GM10847 (cell line): Measurements from ENCODE around the gene PRKCA.

Experiments
- POLR2A ChIP-seq: IDR thresholded peaks from 2 replicates; pipeline ENCODE4 v1.6.1; 2011; ENCODE audit not compliant: insufficient read length; ENCODE audit errors: extremely low read depth

The PRKCA gene

DNA sequence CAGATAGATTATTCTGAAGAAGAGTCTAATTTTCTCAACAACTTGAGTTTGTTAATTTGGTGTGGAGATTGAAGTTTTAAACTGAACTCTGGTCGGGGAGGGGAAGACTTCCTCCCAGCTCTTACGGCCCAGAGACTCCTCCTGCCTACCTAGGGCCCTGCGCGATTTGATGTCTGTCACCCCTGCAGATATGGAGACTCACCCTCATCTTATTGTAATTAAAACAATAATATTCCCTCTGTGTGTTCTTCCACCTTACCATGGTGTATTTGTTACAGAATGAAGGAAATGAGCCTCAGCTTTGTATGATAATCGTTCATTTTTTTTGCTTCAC is 348.1 kb downstream of the PRKCA start:
- TF ChIP-seq POLR2A = no peak

- TF ChIP-seq POLR2A = no peak
Observed at GRCh38 chr17:66652840-66653507, 350.6 kb downstream of the PRKCA start.

DNA sequence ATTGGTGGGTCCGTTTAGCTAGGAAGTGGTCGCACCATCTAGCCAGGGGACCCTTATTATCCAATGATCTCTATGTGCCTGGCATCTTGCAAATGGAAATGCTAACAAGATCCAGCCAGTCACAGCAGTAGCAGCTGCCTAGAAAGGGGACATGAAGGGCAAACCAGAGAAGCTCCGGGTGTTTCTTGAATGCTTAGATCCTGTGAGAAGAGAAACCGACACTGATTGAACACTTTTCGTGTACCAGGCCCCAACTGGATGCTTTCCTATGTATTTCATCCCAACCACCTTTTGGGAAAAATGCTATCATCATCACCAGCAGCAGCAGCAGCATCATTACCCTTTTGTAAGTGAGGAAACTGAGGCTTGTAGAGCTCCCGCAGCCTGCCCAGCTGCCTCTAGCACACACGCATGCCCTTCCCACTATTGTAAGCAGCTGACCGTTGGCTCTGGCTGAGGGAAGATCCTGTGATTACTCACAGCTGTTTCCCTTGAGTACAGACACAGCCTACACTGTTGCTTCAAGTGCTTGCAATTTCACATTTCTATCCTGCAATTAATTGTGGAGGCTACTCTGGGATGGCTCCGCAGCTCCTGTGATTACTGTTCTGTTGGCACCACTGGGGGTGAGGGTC is 351.8 kb downstream of the PRKCA start:
- no peak for TF ChIP-seq POLR2A

DNA sequence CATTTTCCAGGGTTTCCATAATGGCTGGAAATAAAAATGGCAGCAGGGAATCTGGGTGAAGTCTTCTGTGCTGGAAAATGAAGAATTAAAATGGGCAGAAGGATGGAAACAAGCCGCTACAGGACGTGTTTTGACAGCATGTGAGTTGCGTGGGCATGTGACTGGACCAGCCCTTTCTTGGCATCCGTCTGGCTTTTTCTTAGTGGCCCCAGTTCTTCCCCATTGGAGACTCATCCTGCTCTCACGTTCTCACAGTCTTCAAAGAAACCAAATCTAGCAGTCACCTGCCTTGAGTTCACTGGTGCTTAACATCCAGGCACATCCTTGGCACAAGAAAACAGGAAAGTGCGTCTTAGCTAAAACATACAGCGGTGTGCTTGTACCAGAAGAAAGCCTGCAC is 352.4 kb downstream of the PRKCA start:
- no peak for TF ChIP-seq POLR2A

DNA sequence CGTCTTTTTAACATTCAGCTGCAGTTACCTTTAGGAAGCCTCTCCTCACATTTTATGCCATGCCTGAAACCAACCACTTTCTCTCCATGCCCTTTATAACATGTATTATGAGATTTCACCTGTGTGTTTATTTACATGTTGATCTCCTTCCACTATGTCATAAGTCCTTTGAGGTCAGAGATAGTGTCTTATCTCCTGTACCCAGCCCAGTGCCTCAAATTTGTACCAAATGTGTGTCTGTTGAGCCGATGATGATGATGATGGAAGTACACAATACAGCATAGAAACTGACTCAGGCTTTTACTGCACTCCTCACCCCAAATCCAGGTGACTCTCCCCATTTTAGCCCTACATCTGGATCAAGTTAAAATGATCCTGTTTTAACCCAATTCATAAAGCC is 353.0 kb downstream of the PRKCA start:
- TF ChIP-seq POLR2A = no peak

DNA sequence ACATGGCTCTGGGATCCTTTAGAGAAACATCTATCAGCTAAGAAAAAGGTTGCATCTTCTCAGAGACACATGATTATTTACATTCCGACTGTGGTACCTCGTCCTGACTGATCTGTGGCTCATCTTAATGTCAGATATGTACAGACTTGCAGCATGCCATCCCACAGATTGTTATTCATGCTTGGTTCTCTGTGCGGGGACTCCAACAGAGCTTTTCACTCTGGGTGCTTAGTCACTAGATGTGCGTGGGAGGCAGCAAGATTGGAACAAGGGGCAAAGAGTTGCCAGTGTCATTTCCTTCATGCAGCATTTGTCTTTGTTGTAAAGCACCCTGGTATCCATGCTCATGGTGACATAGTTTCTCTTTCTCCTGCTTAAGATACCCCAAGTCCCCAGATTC is 353.4 kb downstream of the PRKCA start:
- no peak for TF ChIP-seq POLR2A

DNA sequence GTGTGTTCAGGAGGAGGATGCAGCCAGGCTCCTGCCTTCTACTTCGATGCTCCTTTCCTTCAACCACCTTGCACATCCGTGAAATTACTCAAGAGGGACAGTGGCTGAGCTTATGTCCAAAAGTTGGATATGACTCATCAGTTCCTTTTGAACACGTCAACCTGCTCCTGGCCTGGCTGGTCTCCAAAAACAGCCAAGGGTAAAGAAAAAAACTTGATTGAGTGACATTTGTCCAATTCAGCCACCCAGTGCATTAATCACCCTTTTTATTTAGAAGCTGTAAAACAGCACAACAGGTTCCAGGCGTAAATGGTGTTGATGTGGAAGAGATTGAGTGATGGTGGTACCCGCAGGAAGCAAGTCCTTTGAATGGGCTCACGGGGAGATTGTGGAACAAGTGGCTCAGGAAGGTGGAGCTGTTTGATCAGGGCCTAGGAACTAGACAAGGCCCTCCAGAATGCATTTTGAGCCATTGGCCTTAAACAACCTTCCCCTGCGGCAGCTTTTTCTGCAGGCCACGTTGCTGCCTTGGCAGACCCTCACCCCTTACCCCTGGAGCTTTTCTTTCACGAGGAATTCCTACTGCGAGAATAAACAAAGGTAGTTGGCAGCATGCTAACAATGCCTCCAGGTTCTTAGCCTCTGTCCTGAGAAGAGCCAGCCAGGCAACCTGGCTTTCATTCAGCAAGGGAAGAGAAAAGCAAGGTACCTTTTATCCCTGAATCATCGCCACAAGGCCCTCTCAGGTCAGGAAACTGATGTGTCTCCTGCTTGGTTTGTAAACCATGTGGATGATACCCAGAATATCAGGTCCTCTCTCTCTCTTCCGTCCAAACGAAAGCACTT is 359.2 kb downstream of the PRKCA start:
- no peak for TF ChIP-seq POLR2A

DNA sequence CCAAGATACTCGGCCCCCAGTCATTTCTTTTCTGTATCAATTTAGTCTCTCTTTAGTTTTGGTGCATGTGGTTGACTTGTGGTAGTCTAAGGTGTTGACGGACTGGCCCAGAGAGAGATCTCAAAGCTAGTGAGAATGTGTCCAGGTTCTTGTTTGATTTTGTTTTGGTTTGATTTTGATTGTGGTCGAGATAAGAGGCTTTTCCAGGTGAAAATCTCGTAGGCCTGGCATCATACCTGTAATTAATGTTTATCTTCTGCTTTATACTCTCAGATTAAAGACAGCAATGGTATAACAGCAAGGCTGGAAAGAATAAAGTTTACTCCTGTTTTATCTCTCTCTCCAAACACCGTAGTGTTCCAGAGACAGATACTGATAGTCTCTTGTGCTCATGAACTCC is 360.1 kb downstream of the PRKCA start:
- no peak for TF ChIP-seq POLR2A

GRCh38 chr17:66663041-66663606 is 360.7 kb downstream of the PRKCA start:
- TF ChIP-seq POLR2A = no peak

DNA sequence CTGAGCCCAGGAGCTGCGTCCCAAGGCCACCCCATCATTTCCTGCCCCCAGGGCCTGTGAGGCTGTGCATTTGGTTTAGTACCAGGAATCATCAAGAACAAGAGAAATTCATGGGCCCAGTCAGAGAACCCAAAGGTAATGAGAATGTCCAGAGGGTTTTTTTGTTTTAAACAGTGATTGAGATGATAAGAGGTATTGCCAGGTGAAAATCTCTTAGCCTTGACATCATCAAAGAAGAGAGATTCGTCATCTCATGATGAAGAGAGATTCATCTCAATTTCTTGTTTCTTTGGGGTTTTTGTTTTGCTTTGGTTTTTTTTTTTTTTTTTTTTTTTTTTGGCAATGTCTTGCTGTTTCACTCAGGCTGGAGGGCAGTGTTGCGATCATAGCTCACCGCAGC is 361.9 kb downstream of the PRKCA start:
- TF ChIP-seq POLR2A = no peak

- no peak for TF ChIP-seq POLR2A
Observed at GRCh38 chr17:66665194-66665593, 362.8 kb downstream of the PRKCA start.

DNA sequence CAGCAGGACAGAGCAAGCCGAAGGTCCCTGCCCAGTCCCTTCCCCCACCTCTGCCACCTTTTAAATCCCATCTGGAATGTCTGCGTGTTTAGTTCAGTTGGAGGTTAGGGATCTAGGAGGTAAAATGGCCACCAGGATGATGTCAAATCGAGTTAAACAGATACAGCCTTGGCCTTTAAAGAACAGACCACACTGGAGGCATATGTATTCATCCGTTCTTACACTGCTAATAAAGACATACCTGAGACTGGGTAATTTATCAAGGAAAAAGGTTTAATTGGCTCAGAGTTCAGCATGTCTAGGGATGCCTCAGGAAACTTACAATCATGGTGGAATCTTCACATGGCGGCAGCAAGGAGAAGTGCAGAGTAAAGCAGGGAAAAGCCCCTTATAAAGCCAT is 364.7 kb downstream of the PRKCA start:
- TF ChIP-seq POLR2A = no peak

- no peak for TF ChIP-seq POLR2A
Observed at GRCh38 chr17:66667491-66668030, 365.1 kb downstream of the PRKCA start.

DNA sequence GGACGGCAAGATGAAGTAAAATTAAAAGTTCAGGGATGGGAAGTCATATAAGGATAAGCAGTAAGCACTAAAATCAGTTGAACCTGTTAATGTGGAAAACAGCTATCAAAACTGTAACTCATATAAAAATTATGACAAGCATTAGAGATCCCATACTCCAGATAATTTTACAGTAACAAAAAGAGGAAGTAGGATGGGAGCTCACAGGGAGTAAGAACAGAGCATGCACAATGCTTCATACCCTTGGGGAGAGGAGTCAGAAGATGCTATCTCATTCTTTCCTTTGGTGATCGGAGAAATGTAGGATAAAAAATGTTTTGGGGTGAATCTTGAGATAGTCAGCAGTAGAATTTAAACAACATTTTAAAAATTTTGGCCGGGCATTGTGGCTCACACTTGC is 367.8 kb downstream of the PRKCA start:
- TF ChIP-seq POLR2A = no peak

- no peak for TF ChIP-seq POLR2A
Observed at GRCh38 chr17:66671156-66671555, 368.7 kb downstream of the PRKCA start.
